PC-3 (cell line): ENCODE data around the gene CEP85.

Experiments used
- EZH2 ChIP-seq: fragments of 300-600 bp; sonication (generic); IDR thresholded peaks from one replicate; pipeline ENCODE4 v1.6.1; 2017; ENCODE audit warnings: antibody characterized with exemption, mild to moderate bottlenecking, low read length; ENCODE audit not compliant: unreplicated experiment
- TF ChIP-seq, protein P1 (sequence below): fragments of 300-600 bp; sonication (generic); conservative IDR thresholded peaks from 2 replicates; pipeline ENCODE4 v1.5.1; 2017; ENCODE audit warnings: antibody characterized with exemption, low read depth, mild to moderate bottlenecking, low read length

- TF ChIP-seq, protein P1, sequence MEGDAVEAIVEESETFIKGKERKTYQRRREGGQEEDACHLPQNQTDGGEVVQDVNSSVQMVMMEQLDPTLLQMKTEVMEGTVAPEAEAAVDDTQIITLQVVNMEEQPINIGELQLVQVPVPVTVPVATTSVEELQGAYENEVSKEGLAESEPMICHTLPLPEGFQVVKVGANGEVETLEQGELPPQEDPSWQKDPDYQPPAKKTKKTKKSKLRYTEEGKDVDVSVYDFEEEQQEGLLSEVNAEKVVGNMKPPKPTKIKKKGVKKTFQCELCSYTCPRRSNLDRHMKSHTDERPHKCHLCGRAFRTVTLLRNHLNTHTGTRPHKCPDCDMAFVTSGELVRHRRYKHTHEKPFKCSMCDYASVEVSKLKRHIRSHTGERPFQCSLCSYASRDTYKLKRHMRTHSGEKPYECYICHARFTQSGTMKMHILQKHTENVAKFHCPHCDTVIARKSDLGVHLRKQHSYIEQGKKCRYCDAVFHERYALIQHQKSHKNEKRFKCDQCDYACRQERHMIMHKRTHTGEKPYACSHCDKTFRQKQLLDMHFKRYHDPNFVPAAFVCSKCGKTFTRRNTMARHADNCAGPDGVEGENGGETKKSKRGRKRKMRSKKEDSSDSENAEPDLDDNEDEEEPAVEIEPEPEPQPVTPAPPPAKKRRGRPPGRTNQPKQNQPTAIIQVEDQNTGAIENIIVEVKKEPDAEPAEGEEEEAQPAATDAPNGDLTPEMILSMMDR = no peak
- no peak for TF ChIP-seq EZH2
Measured at GRCh38 chr1:26295194-26296138, 61.5 kb downstream of the CEP85 start.
